HG02973 (cell line): ENCODE results near the gene CAMSAP1.

Experiments
- ATAC-seq: cut with Tn5 transposase; IDR thresholded peaks from one replicate; pipeline ENCODE4 v1.9.1; 2021; ENCODE audit warnings: moderate library complexity; ENCODE audit not compliant: unreplicated experiment

CAMSAP1 gene

DNA sequence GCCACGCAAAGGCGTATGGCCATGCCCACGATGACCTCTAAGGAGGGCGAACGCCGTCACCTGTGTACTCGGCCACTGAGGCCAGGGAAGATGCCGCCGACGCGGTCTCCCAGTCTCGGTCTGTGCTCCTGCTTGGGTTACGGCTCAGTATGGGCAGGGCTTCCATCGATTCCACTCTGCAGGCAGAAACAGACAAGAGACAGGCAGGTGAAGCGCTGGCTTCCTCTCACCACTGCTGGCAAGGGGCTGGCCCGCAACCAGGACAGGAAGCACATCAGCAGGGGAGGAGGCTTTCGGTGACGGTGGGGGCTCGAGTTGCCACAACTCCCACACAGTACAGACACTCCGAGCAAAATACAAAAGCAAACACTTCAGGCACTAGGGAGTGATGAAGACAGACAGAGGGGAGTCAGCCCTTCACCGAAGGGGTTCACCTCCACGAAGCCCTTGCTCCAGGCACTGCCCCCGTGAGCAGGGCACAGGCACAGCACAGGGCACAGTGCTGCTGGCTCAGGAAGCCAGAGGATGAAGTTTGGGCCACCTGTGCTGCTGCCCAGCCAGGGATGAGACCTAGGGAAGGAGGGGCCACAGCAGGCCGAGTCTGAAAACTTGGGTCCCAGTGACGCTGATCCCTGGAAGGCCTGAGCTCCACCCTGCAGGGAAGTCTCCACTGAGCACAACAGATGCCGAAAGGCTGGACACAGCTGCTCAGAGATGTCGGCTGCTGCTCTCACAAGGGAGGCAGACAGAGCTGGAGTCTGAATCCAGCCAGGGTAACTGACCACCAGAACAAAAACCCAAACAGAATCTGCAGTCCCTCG lies 91.3 kb downstream of the CAMSAP1 start:
- no peak for ATAC-seq

DNA sequence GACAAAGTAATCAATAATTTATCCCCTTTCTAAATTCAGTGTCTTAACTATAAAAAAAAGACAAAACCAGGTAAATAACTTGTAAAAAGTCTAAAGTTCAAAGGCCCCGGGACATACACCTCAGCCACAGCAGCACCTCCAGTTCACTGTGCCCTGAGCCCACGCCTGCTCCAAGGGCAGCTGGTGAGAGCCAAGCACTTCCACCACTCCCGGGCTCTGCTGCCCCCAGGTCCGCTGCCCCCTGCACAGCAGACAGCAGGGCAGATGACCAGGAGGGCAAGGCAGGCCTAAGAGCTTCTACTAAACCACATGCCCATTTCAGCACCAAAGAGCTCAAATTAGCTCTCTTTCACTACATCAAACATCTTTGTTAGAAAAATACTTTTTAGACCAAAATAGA lies 91.9 kb downstream of the CAMSAP1 start:
- ATAC-seq: no peak

DNA sequence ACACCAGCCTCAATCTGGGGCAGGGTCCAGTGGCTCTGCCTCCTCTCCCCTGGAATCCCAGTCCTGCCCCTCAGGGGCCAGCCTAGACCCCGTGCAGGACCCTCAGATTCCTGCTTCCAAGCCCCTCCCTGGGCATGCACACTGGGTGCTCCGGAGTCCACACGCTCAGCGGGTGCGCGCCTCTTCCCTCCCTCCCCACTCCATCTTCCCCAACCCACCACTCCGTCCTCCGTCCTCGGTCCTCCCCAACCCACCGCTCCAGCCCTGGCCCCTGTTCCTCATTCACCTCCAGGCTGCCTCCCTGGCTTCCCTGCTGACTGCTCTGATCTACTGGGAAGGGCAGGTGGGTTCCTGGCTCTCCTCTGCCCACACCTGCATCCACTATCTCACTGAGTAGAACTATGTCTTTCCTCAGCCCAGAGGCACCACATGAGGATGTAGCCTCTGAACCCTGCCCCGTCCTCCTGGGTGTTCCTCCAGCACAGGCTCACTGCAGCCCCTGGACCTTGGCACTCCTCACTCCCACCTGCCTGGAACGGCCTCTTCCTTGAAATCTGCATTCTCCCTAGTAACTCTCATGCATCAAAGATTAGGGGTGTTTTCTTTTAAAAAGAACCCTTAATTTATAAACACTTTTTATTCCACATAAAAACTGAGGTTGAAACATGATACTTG lies 92.8 kb downstream of the CAMSAP1 start:
- ATAC-seq: no peak

- no peak for ATAC-seq
These were observed 93.6 kb downstream of the CAMSAP1 start for GRCh38 chr9:135813671-135814290.

DNA sequence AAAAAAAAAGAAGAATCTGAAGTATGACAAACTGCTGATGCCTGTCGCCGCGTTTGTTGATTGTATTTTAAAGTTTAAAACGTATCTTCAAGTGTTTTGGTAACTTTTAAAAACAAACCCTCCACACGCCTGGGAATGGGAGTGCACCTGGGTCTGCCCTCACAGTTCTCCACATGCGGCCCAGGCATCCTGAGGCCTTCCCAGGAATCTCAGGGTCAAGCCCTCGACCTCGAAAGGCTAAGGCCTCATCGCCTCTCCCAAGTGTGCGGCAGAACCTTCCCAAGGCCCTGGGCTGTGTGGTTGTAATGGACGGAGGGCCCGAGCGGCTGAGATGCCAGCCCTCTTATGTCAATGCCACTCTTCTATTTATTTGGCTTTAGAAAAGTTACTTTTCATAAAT lies 94.4 kb downstream of the CAMSAP1 start:
- no peak for ATAC-seq

GRCh38 chr9:135811801-135812200 lies 95.5 kb downstream of the CAMSAP1 start:
- ATAC-seq: no peak

GRCh38 chr9:135810806-135811575 lies 96.4 kb downstream of the CAMSAP1 start:
- no peak for ATAC-seq

DNA sequence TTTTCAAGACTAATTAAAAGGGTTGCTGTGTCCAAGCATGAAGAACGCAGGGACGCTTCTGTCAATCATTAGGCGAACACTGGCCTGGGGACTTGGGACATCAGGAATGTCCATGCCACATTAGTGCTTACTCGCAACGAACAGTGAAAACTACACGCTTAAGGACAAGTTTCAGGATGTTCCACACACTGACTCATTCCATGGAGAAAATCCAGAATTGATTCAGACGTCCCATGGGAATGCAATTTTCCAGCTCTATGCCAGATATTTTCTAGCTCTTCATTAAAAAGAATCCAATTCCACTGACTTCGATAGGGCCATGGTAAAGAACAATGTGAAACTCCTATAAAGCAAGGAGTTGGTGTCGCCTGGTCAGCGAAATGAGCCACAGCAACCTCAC lies 98.2 kb downstream of the CAMSAP1 start:
- ATAC-seq: no peak

- ATAC-seq: no peak
These were observed 101.8 kb downstream of the CAMSAP1 start for GRCh38 chr9:135805422-135806022.

DNA sequence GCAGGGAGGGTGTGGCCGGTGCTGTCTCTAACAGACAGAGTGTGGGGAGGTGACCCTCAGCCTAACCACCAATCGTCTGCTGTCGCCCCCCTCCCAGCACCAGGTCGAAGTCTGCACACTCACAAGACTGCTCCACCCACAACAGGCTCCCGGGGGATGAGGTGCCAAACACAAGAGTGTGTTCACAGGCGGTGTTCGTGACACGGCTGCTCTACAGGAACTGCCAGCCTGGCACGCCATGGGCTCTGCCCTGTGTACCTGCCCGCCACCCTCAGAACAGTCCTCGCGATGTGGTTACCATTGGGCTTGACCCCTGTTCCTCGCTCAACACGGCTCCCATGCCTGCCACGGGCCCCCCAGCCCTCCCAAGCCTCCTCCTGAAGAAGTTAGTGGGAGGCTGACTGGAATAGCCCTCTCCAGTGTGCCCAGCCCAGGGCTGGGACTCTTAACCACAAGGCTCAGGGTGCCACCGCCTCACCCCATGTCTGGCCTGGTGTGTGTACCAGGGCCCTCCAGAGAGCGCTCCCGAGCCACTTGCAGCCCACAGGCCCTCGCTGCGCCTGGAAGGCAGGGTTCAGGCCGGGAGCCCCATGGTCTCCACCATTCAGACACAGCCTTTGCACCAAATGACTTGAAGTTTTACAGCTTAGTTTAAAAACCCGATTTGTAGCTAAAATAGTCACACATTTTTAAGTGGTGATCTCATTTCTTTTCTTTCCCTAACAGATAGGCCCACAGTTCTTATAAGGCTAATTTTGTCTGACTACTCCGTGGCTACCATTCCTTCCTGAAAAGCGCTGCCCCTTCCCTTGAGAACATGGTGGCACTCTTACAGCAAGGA lies 102.5 kb downstream of the CAMSAP1 start:
- no peak for ATAC-seq

- ATAC-seq: no peak
These were observed 103.9 kb downstream of the CAMSAP1 start for GRCh38 chr9:135803441-135803840.

DNA sequence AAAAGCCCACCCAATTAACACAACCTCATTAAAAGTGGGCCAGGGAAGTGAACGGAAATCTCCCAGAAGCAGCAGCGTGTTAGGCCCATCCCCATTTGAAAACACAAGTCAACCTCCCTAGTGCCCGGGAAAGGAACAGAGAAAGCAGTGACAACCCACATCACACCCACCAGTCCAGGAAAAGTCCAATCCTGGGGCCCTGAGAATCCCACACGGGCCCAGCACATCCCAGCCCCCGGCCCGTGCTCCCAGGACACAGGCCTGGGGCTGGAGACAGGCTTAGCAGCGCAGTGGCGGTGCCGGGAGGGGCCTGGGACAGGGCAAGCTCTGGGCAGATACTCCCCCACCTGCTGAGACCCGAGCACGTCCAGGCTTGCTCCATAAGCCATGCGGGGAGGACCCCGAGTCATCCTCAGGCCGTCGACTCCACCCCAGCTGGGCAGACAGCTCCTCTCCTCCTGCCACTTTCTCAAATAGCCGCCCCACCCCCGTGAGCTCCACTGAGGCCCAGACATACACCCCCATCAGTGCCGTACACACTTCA lies 104.4 kb downstream of the CAMSAP1 start:
- ATAC-seq: no peak

DNA sequence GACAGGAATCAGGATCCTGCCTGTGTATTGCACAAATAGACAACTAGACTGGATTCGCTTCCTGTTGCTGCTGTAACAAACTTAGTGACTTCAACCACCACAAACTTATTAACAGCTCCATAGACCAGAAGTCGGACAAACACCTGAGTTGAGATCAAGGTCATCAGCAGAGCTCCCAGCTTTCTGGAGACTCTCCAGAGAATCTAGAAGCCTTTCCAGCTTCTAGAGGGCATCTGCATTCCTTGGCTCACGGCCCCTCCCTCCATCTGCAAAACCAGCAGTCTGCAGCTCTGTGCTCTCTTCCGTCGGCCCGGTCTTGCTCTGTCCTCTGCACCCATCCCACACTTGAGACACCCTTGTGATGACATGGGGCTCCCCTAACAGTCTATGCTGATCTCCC lies 106.3 kb downstream of the CAMSAP1 start:
- no peak for ATAC-seq

GRCh38 chr9:135799261-135799660 lies 108.1 kb downstream of the CAMSAP1 start:
- no peak for ATAC-seq

- ATAC-seq: no peak
These were observed 109.1 kb downstream of the CAMSAP1 start for GRCh38 chr9:135798263-135798585.

- no peak for ATAC-seq
These were observed 109.7 kb downstream of the CAMSAP1 start for GRCh38 chr9:135797507-135798262.

DNA sequence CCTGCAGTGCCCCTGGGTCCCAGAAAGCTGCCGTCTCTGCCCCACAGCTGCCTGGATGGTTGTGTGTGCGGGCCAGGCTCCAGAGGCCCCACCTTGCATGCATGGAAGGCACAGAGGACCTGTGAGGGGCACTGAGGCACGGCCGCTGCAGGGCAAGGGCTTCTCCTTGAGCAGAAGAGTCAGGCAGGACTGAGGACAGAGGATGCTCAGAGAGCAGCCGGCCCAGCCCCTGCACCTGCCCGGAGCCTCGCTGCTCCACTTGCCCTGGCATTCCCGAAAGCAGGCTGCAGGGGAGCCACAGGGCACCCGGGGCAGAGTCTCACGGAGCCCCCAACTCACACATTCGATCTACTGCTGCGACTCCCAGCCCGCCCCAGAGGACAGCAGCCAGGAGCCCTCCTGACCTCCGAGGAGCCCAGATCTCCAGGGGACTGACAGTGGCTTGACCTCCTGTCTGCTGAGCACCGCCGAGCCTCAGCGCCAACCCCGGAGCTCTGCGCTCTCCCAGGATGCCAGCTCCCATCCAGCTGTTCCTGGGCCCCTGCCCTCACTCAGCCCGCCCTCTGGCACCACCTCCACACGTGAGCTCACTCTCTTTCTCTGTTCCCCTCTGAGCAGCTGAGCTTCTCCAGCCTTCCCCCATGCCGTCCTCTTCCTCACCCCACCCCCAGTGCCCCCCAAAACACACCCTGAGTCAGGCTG lies 110.4 kb downstream of the CAMSAP1 start:
- no peak for ATAC-seq

DNA sequence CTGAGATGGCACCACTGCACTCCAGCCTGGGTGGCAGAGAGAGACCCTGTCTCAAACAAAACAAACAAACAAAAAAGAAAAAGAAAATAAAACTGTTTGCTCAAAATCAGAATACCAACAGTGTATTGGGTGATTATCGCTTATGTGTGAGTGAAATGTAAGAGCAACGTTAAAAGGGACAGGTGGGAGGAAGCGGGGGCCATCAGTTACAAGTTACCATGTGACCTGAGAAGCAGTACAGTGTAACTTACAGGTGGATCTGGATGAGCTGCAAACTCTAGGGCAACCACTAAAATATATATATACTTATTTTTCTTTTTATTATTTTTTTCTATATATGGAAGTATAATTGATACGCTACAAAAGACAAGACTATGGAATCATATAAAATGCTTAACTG lies 112.0 kb downstream of the CAMSAP1 start:
- ATAC-seq: no peak
